ENCODE results near the gene GMPPA. TPM values are rescaled to one million over a fixed set of nuclear protein-coding genes. Genes with fewer than 3 reads are reported as not detected.

GMPPA gene
- 50.2 and 71.5 TPM in 2 replicates for total RNA-seq

DNA sequence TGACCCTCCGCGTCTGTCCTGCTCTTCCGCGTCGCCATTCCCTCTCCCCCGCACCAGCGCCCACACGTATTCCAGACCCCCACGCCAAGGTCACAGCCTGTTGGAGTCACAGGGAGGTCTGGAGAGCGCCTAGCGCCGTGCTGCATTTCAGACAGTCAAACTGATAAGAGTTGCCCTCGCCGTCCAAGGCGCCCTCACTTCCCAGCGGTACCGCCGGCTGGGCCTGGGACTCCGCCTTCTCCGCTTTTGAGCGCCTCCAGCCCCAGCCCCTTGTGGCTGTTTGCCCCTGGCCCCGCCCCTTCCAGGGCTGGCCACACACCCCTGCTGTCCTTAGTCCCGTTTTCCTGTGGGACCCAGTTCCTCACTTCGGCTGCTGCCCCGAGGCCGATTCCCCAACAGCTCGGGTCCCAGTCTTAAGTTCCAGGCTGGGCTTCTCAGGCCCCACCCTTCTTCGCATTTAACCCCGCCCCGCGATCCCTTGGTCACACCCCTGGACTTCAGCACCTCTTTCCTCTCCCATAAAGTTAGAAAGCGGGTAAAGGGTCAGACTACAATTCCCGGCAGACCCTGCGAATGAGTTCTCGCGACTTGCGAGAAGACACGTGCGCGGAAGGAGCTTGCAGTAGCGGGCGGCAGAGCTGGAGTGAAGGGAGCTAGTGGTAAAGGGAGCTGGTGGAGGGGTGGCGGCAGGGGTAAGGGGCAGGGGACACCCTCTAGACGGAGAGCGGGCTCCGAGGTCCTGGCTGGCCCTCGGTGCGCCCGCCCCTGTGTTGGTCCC is at the start of gene GMPPA:
GMPPA (plus strand) TSS at position 612 of the 778 bp plus-strand sequence. CDS start 1,085 bp downstream, outside the sequence.

GRCh38 chr2:219514196-219514761 is 15.6 kb downstream of the GMPPA start, which contains the start of gene ASIC4:
Gene ASIC4, plus strand, starts transcription at chr2:219514482. Its CDS starts 243 bp downstream, at chr2:219514725.

DNA sequence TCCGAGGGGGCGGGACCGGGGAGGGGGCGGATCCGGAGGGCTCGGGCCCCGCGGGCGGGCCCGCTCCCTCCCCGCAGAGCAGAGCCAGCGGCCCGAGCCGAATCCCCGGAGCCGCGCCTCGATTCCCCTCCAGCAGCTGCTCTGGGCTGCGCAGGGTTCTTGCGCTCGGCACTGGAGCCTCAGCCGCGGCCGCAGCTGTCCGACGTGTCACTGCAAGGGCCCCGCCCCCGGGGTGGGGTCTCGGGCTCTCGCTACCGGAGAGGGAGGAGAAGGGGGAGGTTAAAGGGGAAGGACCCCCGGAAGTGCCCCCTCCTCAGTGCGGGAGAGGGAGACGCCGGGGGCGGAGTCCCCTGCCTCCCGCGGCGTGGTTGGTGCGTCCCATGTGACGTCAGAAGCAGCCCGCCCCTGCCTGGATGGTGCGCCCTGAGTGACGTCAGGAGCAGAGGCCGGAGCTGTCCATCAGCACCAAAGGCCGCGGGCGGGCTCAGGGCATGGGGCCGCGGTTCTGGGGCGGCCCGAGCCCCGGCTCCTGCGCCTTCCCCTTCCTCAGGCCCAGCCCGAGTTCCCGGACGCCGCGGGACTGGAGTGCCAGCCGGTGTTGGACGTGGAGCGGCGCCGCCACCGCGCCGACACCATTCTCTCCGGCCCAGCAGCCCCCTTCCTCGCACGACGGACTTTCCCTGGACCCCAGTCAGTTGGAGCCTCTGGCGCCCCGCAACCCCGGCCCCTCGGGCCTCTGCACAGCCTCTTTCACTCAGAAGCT is 45.1 kb downstream of the GMPPA start, which contains the start of the genes CHPF and TMEM198:
CHPF (minus strand) TSS at position 214 of the 763 bp plus-strand sequence. CDS start 271 bp downstream, outside the sequence.
TMEM198 (plus strand) TSS at position 433 of the 763 bp plus-strand sequence. CDS start 700 bp downstream, outside the sequence.

Other genes starting within 250 kb of the GMPPA start
- not detected in 2 replicates for gene TUBA4B, start 245.6 kb upstream of the GMPPA start, total RNA-seq
- 30.2 and 38.0 TPM in 2 replicates for gene TUBA4A, start 245.0 kb upstream of the GMPPA start, total RNA-seq
- 21.7 and 47.6 TPM in 2 replicates for gene DNAJB2, start 219.5 kb upstream of the GMPPA start, total RNA-seq
- gene PTPRN, start 189.5 kb upstream of the GMPPA start, total RNA-seq: 2.1 and 12.7 TPM in 2 replicates
- gene RESP18, start 166.1 kb upstream of the GMPPA start, total RNA-seq: not detected in 2 replicates
- 50.0 and 61.2 TPM in 2 replicates for gene DNPEP, start 111.0 kb upstream of the GMPPA start, total RNA-seq
- gene DES, start 80.5 kb upstream of the GMPPA start, total RNA-seq: 0.77 and 1.7 TPM in 2 replicates
- 7.9 and 13.0 TPM in 2 replicates for gene SPEG, start 64.0 kb upstream of the GMPPA start, total RNA-seq
- 0.85 TPM in 1 of 2 replicates, not detected in the other for gene ASIC4, start 15.6 kb downstream of the GMPPA start, total RNA-seq
- 101 and 192 TPM in 2 replicates for gene CHPF, start 44.9 kb downstream of the GMPPA start, total RNA-seq
- gene TMEM198, start 45.1 kb downstream of the GMPPA start, total RNA-seq: 0.96 and 2.0 TPM in 2 replicates
- gene OBSL1, start 72.6 kb downstream of the GMPPA start, total RNA-seq: 26.6 and 45.1 TPM in 2 replicates
- 0.56 TPM in 1 of 2 replicates, not detected in the other for gene INHA, start 73.4 kb downstream of the GMPPA start, total RNA-seq
- 11.5 and 19.4 TPM in 2 replicates for gene STK11IP, start 99.0 kb downstream of the GMPPA start, total RNA-seq
- gene SLC4A3, start 128.7 kb downstream of the GMPPA start, total RNA-seq: 0.96 and 4.2 TPM in 2 replicates